SK-N-SH treated with all-trans-retinoic acid at 6 μM for 48 hours (cell line): ENCODE data around the gene CBFA2T3.

ENCODE experiments used
- CREB5 ChIP-seq: fragments of 250-450 bp; sonication (Bioruptor Pico); IDR thresholded peaks from 2 replicates; pipeline ENCODE4 v1.5.1; 2020; ENCODE audit warnings: low read depth, mild to moderate bottlenecking, moderate library complexity
- CSDC2 ChIP-seq: fragments of 250-450 bp; sonication (Bioruptor Pico); IDR thresholded peaks from 2 replicates; pipeline ENCODE4 v1.5.0; 2020; ENCODE audit warnings: mild to moderate bottlenecking, moderate library complexity
- ESRRG ChIP-seq: fragments of 250-450 bp; sonication (Bioruptor Pico); IDR thresholded peaks from 2 replicates; pipeline ENCODE4 v1.6.1; 2021; ENCODE audit warnings: mild to moderate bottlenecking
- GLIS3 ChIP-seq: fragments of 250-450 bp; sonication (Bioruptor Pico); IDR thresholded peaks from 2 replicates; pipeline ENCODE4 v1.5.0; 2020; ENCODE audit warnings: mild to moderate bottlenecking, moderate library complexity
- PATZ1 ChIP-seq: fragments of 250-450 bp; sonication (Bioruptor Pico); IDR thresholded peaks from 2 replicates; pipeline ENCODE4 v1.8.0; 2020; ENCODE audit warnings: mild to moderate bottlenecking, moderate library complexity, borderline replicate concordance
- SNAI2 ChIP-seq: fragments of 250-450 bp; sonication (Bioruptor Pico); IDR thresholded peaks from 2 replicates; pipeline ENCODE4 v1.5.0; 2020; ENCODE audit warnings: mild to moderate bottlenecking, moderate library complexity
- TCF4 ChIP-seq: fragments of 250-450 bp; sonication (Bioruptor Pico); IDR thresholded peaks from 2 replicates; pipeline ENCODE4 v1.8.0; 2021; ENCODE audit warnings: mild to moderate bottlenecking, moderate library complexity, borderline replicate concordance
- TOX ChIP-seq: fragments of 250-450 bp; sonication (Bioruptor Pico); IDR thresholded peaks from 2 replicates; pipeline ENCODE4 v1.8.0; 2021; ENCODE audit warnings: mild to moderate bottlenecking, moderate library complexity, borderline replicate concordance
- ZNF70 ChIP-seq: fragments of 450-650 bp; formaldehyde crosslinking; IDR thresholded peaks from 2 replicates; pipeline ENCODE4 v1.5.0; 2020; ENCODE audit warnings: mild to moderate bottlenecking, moderate library complexity

GRCh38 chr16:88888057-88888456 lies 89.0 kb downstream of the CBFA2T3 start:
- TF ChIP-seq ESRRG (CRISPR knock-in tag) (no peak), SNAI2 (CRISPR knock-in tag) (no peak), TCF4 (CRISPR knock-in tag) (no peak), TOX (CRISPR knock-in tag) (no peak), PATZ1 (CRISPR knock-in tag) (no peak), ZNF70 (no peak), GLIS3 (CRISPR knock-in tag) (no peak), CSDC2 (CRISPR knock-in tag) (no peak), CREB5 (CRISPR knock-in tag) (no peak)
